BE2C (cell line): Measurements from ENCODE around the gene SLC5A2.
"Not testable (repeated sequence)": the region's sequence is repeated elsewhere in the genome, so short reads cannot be mapped to it uniquely, and the experiment has no call there.

ENCODE experiments used
- DNase-seq: peaks from one replicate; pipeline ENCODE4 v3.0.0-alpha.2; 2020
- H3K27me3 ChIP-seq: fragments of 250-450 bp; sonication (Bioruptor Pico); 2 replicates; pipeline ENCODE4 v1.5.1; 2020; ENCODE audit warnings: mild to moderate bottlenecking
- H3K36me3 ChIP-seq: fragments of 250-450 bp; sonication (Bioruptor Pico); 2 replicates; pipeline ENCODE4 v1.5.1; 2020; ENCODE audit warnings: mild to moderate bottlenecking
- H3K4me1 ChIP-seq: fragments of 250-450 bp; sonication (Bioruptor Pico); 2 replicates; pipeline ENCODE4 v1.5.1; 2020
- H3K4me3 ChIP-seq: 2 replicates; pipeline ENCODE4 v1.5.1; 2011; ENCODE audit warnings: low read depth, low read length
- H3K9me3 ChIP-seq: fragments of 250-450 bp; sonication (Bioruptor Pico); 2 replicates; pipeline ENCODE4 v1.5.1; 2020
- CTCF ChIP-seq: IDR thresholded peaks from 2 replicates; pipeline ENCODE4 v1.5.1; 2012; ENCODE audit warnings: mild to moderate bottlenecking, low read depth, low read length

Gene SLC5A2

GRCh38 chr16:31478956-31479355, 4.0 kb upstream of the SLC5A2 start:
- DNase-seq = no peak
- TF ChIP-seq CTCF = no peak
- no peaks in the 10 kb centered on the region for H3K9me3 ChIP-seq
- no peaks in the 10 kb centered on the region for H3K36me3 ChIP-seq
- no peak overlapping the region for H3K4me3 ChIP-seq
- no peaks in the 10 kb centered on the region for H3K27me3 ChIP-seq
- no peaks in the 10 kb centered on the region for H3K4me1 ChIP-seq

GRCh38 chr16:31479751-31480150, 3.2 kb upstream of the SLC5A2 start:
- no peak for DNase-seq
- no peak for TF ChIP-seq CTCF
- H3K4me3 ChIP-seq = no peak overlapping the region
- no peaks in the 10 kb centered on the region for H3K4me1 ChIP-seq
- H3K27me3 ChIP-seq = no peaks in the 10 kb centered on the region
- no peaks in the 10 kb centered on the region for H3K36me3 ChIP-seq
- H3K9me3 ChIP-seq = no peaks in the 10 kb centered on the region

- Histone ChIP-seq H3K9me3 (no peaks in the 10 kb centered on the region), H3K4me1 (no peaks in the 10 kb centered on the region), H3K4me3 (no peak overlapping the region), H3K27me3 (no peaks in the 10 kb centered on the region), H3K36me3 (no peaks in the 10 kb centered on the region)
- no peak for DNase-seq
- TF ChIP-seq CTCF = no peak
Measured at GRCh38 chr16:31480851-31481536, 1.9 kb upstream of the SLC5A2 start.

- peaks cover 14% of the 10 kb centered on the region for H3K27me3 ChIP-seq
Measured at GRCh38 chr16:31484048-31484447, 1.1 kb downstream of the SLC5A2 start.

GRCh38 chr16:31484491-31485171, 1.7 kb downstream of the SLC5A2 start:
- Histone ChIP-seq H3K36me3 (no peaks in the 10 kb centered on the region), H3K27me3 (peaks cover 14% of the 10 kb centered on the region), H3K4me1 (no peaks in the 10 kb centered on the region), H3K4me3 (no peak overlapping the region), H3K9me3 (no peaks in the 10 kb centered on the region)
- no peak for TF ChIP-seq CTCF
- DNase-seq = no peak

More at GRCh38 chr16:31484048-31484447, 1.1 kb downstream of the SLC5A2 start:
- not testable (repeated sequence) for H3K9me3 ChIP-seq, H3K4me1 ChIP-seq, DNase-seq, H3K36me3 ChIP-seq, H3K4me3 ChIP-seq

- DNase-seq = no peak
- no peaks in the 10 kb centered on the region for H3K4me1 ChIP-seq
- no peaks in the 10 kb centered on the region for H3K36me3 ChIP-seq
- peaks cover 14% of the 10 kb centered on the region for H3K27me3 ChIP-seq
- no peaks in the 10 kb centered on the region for H3K9me3 ChIP-seq
- no peak overlapping the region for H3K4me3 ChIP-seq
- TF ChIP-seq CTCF = no peak
Measured at GRCh38 chr16:31485571-31485970, 2.6 kb downstream of the SLC5A2 start.
